Neutrophil (primary cell): Measurements from ENCODE around the gene LAMTOR4.

Source experiments
- H3K27ac ChIP-seq: fragments of 200-600 bp; sonication (generic); 2 replicates; pipeline ENCODE4 v1.5.1; 2016; ENCODE audit warnings: mild to moderate bottlenecking, moderate library complexity
- H3K27me3 ChIP-seq: fragments of 200-600 bp; sonication (generic); 2 replicates; pipeline ENCODE4 v1.6.0; 2016; ENCODE audit warnings: mild to moderate bottlenecking
- H3K36me3 ChIP-seq: fragments of 200-600 bp; sonication (generic); 2 replicates; pipeline ENCODE4 v1.5.1; 2017
- H3K4me1 ChIP-seq, 2 experiments: fragments of 200-600 bp in 1 of 2; sonication (generic) in 1 of 2; 1 replicate in 1 of 2; 2 replicates in 1 of 2; pipeline versions ENCODE4 v1.5.1 to v1.6.1; 2013 to 2016; ENCODE audit warnings: low read depth in 1 of 2, low read length in 1 of 2, mild to moderate bottlenecking in 1 of 2, moderate library complexity in 1 of 2; ENCODE audit not compliant: control insufficient read depth in 1 of 2, insufficient read depth in 1 of 2
- H3K4me3 ChIP-seq, 2 experiments: fragments of 200-600 bp in 1 of 2; sonication (generic) in 1 of 2; 1 replicate in 1 of 2; 2 replicates in 1 of 2; pipeline ENCODE4 v1.5.1; 2013 to 2016; ENCODE audit warnings: low read depth in 1 of 2, low read length in 1 of 2, mild to moderate bottlenecking in 1 of 2, moderate library complexity in 1 of 2
- H3K9me3 ChIP-seq: fragments of 200-600 bp; sonication (generic); 2 replicates; pipeline ENCODE4 v1.5.1; 2016
- TF ChIP-seq, protein P1 (sequence below): fragments of 200-600 bp; sonication (generic); IDR thresholded peaks from 2 replicates; pipeline ENCODE4 v1.5.1; 2016; ENCODE audit warnings: antibody characterized with exemption

The LAMTOR4 gene

GRCh38 chr7:100109521-100110163 lies 39.1 kb upstream of the LAMTOR4 start:
- H3K36me3 ChIP-seq, result peaks cover 87% of the 10 kb centered on the region
- H3K9me3 ChIP-seq, result no peaks in the 10 kb centered on the region
- H3K4me3 ChIP-seq, result no peak overlapping the region
- H3K4me1 ChIP-seq, result no peaks in the 10 kb centered on the region
- TF ChIP-seq, protein P1, sequence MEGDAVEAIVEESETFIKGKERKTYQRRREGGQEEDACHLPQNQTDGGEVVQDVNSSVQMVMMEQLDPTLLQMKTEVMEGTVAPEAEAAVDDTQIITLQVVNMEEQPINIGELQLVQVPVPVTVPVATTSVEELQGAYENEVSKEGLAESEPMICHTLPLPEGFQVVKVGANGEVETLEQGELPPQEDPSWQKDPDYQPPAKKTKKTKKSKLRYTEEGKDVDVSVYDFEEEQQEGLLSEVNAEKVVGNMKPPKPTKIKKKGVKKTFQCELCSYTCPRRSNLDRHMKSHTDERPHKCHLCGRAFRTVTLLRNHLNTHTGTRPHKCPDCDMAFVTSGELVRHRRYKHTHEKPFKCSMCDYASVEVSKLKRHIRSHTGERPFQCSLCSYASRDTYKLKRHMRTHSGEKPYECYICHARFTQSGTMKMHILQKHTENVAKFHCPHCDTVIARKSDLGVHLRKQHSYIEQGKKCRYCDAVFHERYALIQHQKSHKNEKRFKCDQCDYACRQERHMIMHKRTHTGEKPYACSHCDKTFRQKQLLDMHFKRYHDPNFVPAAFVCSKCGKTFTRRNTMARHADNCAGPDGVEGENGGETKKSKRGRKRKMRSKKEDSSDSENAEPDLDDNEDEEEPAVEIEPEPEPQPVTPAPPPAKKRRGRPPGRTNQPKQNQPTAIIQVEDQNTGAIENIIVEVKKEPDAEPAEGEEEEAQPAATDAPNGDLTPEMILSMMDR, result no peak
- H3K27ac ChIP-seq, result no peak overlapping the region
- H3K27me3 ChIP-seq, result no peaks in the 10 kb centered on the region

DNA sequence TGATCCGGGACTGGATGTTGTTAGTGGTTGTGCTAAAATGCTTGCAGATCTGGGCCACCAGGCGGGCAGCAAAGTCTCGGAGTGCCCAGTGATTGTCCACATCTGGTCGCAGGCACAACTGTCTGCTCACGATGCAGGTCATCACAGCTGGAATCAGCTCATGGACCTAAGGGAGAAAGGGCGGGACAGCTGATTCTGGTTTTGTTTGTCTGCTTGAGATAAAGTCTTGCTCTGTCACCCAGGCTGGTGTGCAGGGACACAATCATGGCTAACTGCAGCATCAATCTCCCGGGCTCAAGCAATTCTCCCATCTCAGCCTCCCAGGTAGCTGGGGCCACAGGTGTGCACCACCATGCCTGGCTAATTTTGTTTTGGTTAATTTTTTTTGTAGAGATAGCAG lies 37.6 kb upstream of the LAMTOR4 start:
- Histone ChIP-seq H3K27ac (no peak overlapping the region), H3K36me3 (peaks cover 75% of the 10 kb centered on the region), H3K4me1 (no peaks in the 10 kb centered on the region), H3K9me3 (no peaks in the 10 kb centered on the region), H3K27me3 (no peaks in the 10 kb centered on the region), H3K4me3 (no peak overlapping the region)
- TF ChIP-seq, protein P1, result no peak

GRCh38 chr7:100111914-100112313 lies 36.8 kb upstream of the LAMTOR4 start:
- peaks cover 67% of the 10 kb centered on the region for H3K36me3 ChIP-seq
- no peak overlapping the region for H3K27ac ChIP-seq
- no peaks in the 10 kb centered on the region for H3K9me3 ChIP-seq
- no peak overlapping the region for H3K4me3 ChIP-seq
- no peaks in the 10 kb centered on the region for H3K27me3 ChIP-seq
- no peaks in the 10 kb centered on the region for H3K4me1 ChIP-seq
- TF ChIP-seq, protein P1, result no peak

DNA sequence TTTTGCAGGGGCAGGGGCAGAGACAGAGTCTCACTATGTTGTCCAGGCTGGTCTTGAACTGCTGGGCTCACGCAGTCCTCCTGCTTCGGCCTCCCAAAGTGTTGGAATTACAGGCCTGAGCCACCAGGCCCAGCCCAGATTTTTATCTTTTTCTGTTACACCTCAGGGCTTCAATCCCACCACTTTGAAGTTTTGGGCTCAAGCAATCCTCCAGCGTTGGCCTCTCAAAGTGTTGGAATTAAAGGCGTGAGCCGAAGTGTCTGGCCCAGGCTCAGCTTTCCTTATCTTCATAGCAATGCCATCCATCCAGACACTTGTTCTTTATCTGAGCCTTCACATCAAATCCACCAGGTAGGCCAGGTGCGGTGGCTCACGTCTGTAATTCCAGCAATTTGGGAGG lies 33.7 kb upstream of the LAMTOR4 start:
- Histone ChIP-seq H3K4me1 (peaks cover 14 to 16% of the 10 kb centered on the region in 2 experiments), H3K9me3 (no peaks in the 10 kb centered on the region), H3K27ac (no peak overlapping the region), H3K36me3 (peaks cover 41% of the 10 kb centered on the region), H3K27me3 (no peaks in the 10 kb centered on the region), H3K4me3 (no peak overlapping the region)
- TF ChIP-seq, protein P1, result no peak

DNA sequence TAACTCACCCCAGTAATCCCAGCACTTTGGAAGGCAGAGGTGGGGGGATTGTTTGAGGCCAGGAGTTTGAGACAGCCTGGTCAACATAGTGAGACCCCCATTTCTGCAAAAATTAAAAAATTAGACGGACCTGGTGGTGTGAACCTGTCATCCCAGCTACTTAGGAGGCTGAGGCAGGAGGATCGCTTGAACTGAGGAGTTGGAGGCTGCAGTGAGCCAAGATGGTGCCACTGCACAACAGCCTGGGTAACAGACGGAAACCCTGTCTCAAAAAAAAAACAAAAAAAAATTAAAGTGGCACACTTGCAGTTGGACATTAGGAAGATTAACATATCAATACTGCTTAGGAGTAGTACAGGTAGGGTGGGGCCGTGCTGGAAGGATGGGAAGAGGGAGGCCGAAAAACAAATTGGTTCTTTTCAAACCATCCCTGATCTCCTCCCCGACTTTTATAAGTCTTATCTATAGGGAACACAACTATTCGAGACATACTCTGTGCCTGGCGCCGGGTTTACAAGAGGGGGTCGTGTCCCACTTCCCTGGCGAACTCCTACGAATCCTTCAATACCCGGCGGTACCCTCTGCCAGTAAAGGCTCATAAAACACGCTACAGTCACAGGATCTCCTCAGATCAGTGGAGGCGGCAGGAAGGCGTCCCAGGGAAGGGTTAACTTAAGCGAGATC lies 30.2 kb upstream of the LAMTOR4 start:
- H3K36me3 ChIP-seq, result peaks cover 6% of the 10 kb centered on the region
- peaks cover 22 to 23% of the 10 kb centered on the region in 2 experiments for H3K4me1 ChIP-seq
- H3K4me3 ChIP-seq, result peak overlapping the region; percentile 83 to 86
- TF ChIP-seq, protein P1, result no peak
- peak overlapping the region; percentile 88 for H3K27ac ChIP-seq
- H3K27me3 ChIP-seq, result no peaks in the 10 kb centered on the region
- H3K9me3 ChIP-seq, result no peaks in the 10 kb centered on the region
